NCI-H69 (cell line): ENCODE results near the gene MTFP1.
"Not testable (repeated sequence)": the region's sequence is repeated elsewhere in the genome, so short reads cannot be mapped to it uniquely, and the experiment has no call there.

Source experiments
- DNase-seq: peaks from one replicate; lab custom pipeline; 2025; lab: John Stamatoyannopoulos, UW

The MTFP1 gene

GRCh38 chr22:30426388-30427353, 1.1 kb downstream of the MTFP1 start:
- peak; percentile 92 for DNase-seq

GRCh38 chr22:30427871-30428270, 2.3 kb downstream of the MTFP1 start:
- DNase-seq = no peak

GRCh38 chr22:30429887-30430286, 4.3 kb downstream of the MTFP1 start:
- DNase-seq = no peak

GRCh38 chr22:30430933-30431332, 5.4 kb downstream of the MTFP1 start:
- DNase-seq = peak; percentile 23

- no peak for DNase-seq
These were observed 6.5 kb downstream of the MTFP1 start for GRCh38 chr22:30432096-30432495.

GRCh38 chr22:30432520-30432919, 7.0 kb downstream of the MTFP1 start:
- DNase-seq = no peak

- DNase-seq = no peak
These were observed 7.7 kb downstream of the MTFP1 start for GRCh38 chr22:30433227-30433626.

GRCh38 chr22:30433773-30434172, 8.2 kb downstream of the MTFP1 start:
- DNase-seq = no peak

- no peak for DNase-seq
These were observed 9.3 kb downstream of the MTFP1 start for GRCh38 chr22:30434843-30435242.

- peak; percentile 80 for DNase-seq
These were observed 10.1 kb downstream of the MTFP1 start for GRCh38 chr22:30435674-30436126.

- DNase-seq = no peak
These were observed 10.6 kb downstream of the MTFP1 start for GRCh38 chr22:30436196-30436595.

GRCh38 chr22:30438559-30438958, 13.0 kb downstream of the MTFP1 start:
- no peak for DNase-seq

- DNase-seq = no peak
These were observed 13.7 kb downstream of the MTFP1 start for GRCh38 chr22:30439226-30439625.

GRCh38 chr22:30439836-30440235, 14.3 kb downstream of the MTFP1 start:
- DNase-seq = no peak

GRCh38 chr22:30441088-30441487, 15.5 kb downstream of the MTFP1 start:
- DNase-seq = no peak

GRCh38 chr22:30444632-30445437, 19.3 kb downstream of the MTFP1 start:
- peak; percentile 77 for DNase-seq

GRCh38 chr22:30445438-30446145, 20.0 kb downstream of the MTFP1 start:
- no peak for DNase-seq

- DNase-seq = no peak
These were observed 22.1 kb downstream of the MTFP1 start for GRCh38 chr22:30447656-30448055.

GRCh38 chr22:30451488-30451887, 25.9 kb downstream of the MTFP1 start:
- DNase-seq = not testable (repeated sequence)

- DNase-seq = no peak
These were observed 27.3 kb downstream of the MTFP1 start for GRCh38 chr22:30452861-30453260.

- peak; percentile 60 for DNase-seq
These were observed 28.4 kb downstream of the MTFP1 start for GRCh38 chr22:30453731-30454510.
